Activated naive CD8-positive, alpha-beta T cell (primary cell): ENCODE data around the gene NDST3.
"Not testable (repeated sequence)": the region's sequence is repeated elsewhere in the genome, so short reads cannot be mapped to it uniquely, and the experiment has no call there.

Source experiments
- H3K27ac Mint-ChIP-seq: one replicate; pipeline ENCODE4 v1.8.0; 2021; ENCODE audit warnings: mixed read lengths
- H3K27me3 Mint-ChIP-seq: one replicate; pipeline ENCODE4 v1.8.0; 2021; ENCODE audit warnings: mixed read lengths
- H3K36me3 Mint-ChIP-seq: one replicate; pipeline ENCODE4 v1.8.0; 2021; ENCODE audit warnings: mixed read lengths
- H3K4me1 Mint-ChIP-seq: one replicate; pipeline ENCODE4 v1.8.0; 2021; ENCODE audit warnings: low read depth, mixed read lengths
- H3K4me3 Mint-ChIP-seq: one replicate; pipeline ENCODE4 v1.8.0; 2021; ENCODE audit warnings: mild to moderate bottlenecking, mixed read lengths
- H3K9me3 Mint-ChIP-seq: one replicate; pipeline ENCODE4 v1.8.0; 2021; ENCODE audit warnings: low read depth, mixed read lengths

Gene NDST3

DNA sequence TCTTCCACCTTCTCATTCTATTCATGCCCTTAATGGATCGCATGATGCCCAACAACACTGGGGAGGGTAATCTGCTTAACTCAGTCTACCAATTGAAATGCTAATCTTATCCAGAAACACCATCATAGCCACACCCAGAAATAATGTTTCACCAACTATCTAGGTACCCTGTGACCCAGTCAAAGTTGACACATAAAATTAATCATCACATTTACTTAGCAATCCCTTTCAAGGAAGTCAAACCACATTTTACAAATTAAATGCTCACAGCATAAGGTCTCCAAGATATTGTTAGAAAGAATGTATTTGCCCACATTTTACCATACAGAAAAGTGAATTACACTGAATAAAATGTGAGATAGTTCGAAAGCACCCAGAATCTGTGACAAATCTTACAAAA, 226.0 kb downstream of the NDST3 start:
- H3K36me3 Mint-ChIP-seq, result no peaks in the 10 kb centered on the region
- H3K9me3 Mint-ChIP-seq, result no peaks in the 10 kb centered on the region
- no peak overlapping the region for H3K4me3 Mint-ChIP-seq
- no peak overlapping the region for H3K27ac Mint-ChIP-seq
- no peaks in the 10 kb centered on the region for H3K4me1 Mint-ChIP-seq
- no peaks in the 10 kb centered on the region for H3K27me3 Mint-ChIP-seq

DNA sequence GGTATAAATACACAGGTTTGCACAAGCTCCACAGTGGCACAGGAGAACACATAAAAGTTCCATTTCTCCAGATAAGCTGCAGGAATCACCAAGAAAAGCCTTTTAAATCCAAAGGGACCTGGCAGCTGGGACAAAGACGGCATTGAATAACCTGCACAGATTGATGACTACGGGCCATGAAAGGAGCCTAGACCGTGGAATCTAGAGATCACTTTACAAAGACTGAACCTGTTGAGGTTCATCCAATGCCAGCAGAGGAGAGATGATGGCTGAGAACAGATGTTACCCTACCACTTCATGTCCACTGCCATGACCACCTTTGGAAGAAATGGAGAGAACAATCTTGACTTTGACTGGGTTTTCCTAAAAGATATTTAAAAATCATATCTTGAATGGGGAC, 229.8 kb downstream of the NDST3 start:
- no peaks in the 10 kb centered on the region for H3K36me3 Mint-ChIP-seq
- H3K4me1 Mint-ChIP-seq, result peaks cover 1% of the 10 kb centered on the region
- no peak overlapping the region for H3K27ac Mint-ChIP-seq
- H3K27me3 Mint-ChIP-seq, result no peaks in the 10 kb centered on the region
- H3K4me3 Mint-ChIP-seq, result peak overlapping the region; percentile 77
- H3K9me3 Mint-ChIP-seq, result no peaks in the 10 kb centered on the region

DNA sequence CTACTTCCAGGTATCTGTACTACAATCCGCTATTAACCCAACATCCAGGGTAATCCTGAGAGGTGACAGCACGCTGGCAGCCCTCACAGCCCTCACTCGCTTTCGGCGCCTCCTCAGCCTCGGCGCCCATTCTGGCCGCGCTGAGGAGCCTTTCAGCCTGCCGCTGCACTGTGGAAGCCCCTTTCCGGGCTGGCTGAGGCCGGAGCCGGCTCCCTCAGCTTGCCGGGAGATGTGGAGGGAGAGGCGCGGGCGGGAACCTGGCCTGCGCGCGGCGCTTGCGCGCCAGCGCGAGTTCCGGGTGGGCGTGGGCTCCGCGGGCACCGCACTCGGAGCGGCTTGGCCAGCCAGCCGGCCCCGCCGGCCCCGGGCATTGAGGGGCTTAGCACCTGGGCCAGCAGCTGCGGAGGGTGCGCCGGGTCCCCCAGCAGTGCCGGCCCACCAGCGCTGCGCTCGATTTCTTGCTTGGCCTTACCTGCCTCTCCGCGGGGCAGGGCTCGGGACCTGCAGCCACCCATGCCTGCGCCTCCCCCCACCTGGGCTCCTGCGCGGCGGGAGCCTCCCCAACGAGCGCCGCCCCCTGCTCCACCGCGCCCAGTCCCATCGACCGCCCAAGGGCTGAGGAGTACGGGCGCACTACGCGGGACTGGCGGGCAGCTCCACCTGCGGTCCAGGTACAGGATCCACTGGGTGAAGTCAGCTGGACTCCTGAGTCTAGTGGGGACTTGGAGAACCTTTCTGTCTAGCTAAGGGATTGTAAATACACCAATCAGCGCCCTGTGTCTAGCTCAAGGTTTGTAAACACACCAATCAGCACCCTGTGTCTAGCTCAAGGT, 231.2 kb downstream of the NDST3 start:
- H3K27me3 Mint-ChIP-seq, result no peaks in the 10 kb centered on the region
- peak overlapping the region; percentile 77 for H3K4me3 Mint-ChIP-seq
- no peak overlapping the region for H3K27ac Mint-ChIP-seq
- no peaks in the 10 kb centered on the region for H3K36me3 Mint-ChIP-seq
- H3K4me1 Mint-ChIP-seq, result peaks cover 2% of the 10 kb centered on the region
- H3K9me3 Mint-ChIP-seq, result no peaks in the 10 kb centered on the region

DNA sequence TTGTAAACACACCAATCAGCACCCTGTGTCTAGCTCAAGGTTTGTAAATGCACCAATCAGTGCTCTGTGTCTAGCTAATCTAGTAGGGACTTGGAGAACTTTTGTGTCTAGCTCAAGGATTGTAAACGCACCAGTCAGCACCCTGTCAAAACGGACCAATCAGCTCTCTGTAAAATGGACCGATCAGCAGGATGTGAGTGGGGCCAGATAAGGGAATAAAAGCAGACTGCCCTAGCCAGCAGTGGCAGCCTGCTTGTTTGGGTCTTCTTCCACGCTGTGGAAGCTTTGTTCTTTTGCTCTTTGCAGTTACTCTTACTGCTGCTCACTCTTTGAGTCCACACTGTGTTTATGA, 231.8 kb downstream of the NDST3 start:
- H3K27ac Mint-ChIP-seq, H3K27me3 Mint-ChIP-seq, H3K9me3 Mint-ChIP-seq, H3K36me3 Mint-ChIP-seq, H3K4me1 Mint-ChIP-seq: not testable (repeated sequence)
- H3K4me3 Mint-ChIP-seq, result peak overlapping the region; percentile 47

DNA sequence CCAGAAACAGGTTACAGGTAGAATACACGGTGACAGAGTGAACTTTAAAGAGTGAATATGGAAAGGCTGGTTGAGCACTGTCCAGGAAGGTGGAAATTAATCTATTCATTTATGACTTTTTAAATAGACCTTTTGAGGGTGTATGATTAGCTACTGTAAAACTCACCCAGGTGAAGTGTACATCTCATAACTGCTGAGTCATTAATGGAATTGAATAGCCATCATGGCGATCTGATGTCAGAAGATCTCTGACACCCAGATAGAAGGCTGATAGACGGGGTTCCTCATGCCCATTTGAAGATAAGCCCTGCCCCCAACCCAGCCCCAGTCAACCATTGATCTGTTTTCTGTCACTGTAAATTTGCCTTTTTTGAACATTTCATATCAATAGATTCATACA, 234.5 kb downstream of the NDST3 start:
- Mint-ChIP-seq H3K36me3 (no peaks in the 10 kb centered on the region), H3K27me3 (no peaks in the 10 kb centered on the region), H3K4me1 (peaks cover 3% of the 10 kb centered on the region), H3K9me3 (no peaks in the 10 kb centered on the region), H3K27ac (no peak overlapping the region), H3K4me3 (no peak overlapping the region)

DNA sequence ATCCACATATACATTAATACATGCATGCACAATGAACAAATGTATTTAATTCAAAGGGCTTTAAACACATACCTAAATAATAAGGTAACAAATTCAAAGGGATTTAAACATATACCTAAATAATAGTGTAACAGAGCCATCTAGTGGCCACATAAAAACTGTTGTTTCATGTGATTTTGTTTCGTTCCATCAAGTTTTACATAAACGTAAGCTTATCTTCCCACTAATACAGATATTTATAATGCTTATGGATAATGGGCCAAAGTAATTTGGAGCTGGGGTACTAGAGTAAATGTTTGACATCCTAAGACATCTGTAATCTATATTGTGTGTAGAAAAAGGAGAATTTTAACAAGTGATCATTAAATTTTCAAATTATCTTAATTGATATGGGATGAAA, 236.2 kb downstream of the NDST3 start:
- H3K27ac Mint-ChIP-seq, result no peak overlapping the region
- H3K4me3 Mint-ChIP-seq, result no peak overlapping the region
- no peaks in the 10 kb centered on the region for H3K27me3 Mint-ChIP-seq
- H3K4me1 Mint-ChIP-seq, result peaks cover 3% of the 10 kb centered on the region
- no peaks in the 10 kb centered on the region for H3K36me3 Mint-ChIP-seq
- H3K9me3 Mint-ChIP-seq, result no peaks in the 10 kb centered on the region

DNA sequence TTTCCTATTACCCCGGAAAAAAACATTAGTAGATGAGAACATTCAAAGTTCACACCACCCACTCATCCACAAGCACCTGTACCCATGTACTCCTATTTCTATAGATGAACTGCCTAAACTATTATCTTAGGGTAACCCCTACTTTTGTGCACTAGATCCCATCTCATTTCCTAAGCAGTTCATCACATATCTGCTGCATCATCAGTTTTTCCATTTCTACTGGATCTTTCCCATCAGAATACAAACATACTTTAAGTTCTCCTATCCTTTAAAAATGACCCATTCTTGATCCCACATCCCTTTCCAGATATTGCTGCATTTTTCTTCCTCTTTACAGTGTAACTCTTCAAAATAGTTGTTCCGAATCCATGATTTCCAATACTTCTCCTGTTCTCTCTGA, 237.5 kb downstream of the NDST3 start:
- peaks cover 3% of the 10 kb centered on the region for H3K4me1 Mint-ChIP-seq
- H3K36me3 Mint-ChIP-seq, result no peaks in the 10 kb centered on the region
- no peak overlapping the region for H3K4me3 Mint-ChIP-seq
- no peak overlapping the region for H3K27ac Mint-ChIP-seq
- no peaks in the 10 kb centered on the region for H3K9me3 Mint-ChIP-seq
- H3K27me3 Mint-ChIP-seq, result no peaks in the 10 kb centered on the region

DNA sequence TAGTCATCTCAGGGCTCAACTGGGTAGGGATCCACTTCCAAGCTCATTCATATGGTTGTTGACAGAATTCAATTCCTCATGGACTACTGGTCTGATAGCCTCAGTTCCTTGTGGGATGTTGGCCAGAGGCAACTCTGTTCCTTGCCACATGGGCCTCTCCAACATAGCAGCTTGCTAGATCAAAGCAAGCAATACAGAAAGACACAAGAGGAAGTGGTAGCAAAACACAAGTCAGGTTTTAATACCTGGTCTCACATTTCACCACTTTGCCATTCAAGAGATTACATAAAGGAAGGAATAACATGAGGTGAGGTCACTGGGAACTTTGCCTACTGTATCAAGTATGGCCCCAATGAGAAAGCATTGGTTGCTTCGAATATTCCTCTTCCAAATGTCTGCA, 239.4 kb downstream of the NDST3 start:
- H3K27me3 Mint-ChIP-seq, result no peaks in the 10 kb centered on the region

DNA sequence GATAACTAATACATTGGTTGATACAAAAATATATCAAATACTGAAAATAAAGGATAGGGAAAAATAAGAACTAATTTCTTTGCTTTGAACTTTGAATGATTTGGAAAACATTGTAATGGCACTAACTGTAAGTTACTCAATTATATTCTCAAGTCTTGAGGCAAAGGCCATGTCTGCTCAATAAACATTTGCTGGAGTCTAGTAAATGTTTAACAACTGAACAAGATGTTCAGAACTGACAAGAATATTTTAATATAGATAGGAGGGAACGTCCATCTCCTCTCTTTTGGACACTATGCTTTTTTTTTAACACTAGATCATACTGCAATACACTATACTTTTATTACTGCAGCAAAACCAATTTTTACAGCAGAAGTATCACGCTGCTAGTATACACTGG, 242.3 kb downstream of the NDST3 start:
- Mint-ChIP-seq H3K4me3 (peak overlapping the region; percentile 8), H3K27ac (no peak overlapping the region), H3K9me3 (no peaks in the 10 kb centered on the region)

More for the DNA sequence above, 239.4 kb downstream of the NDST3 start:
- no peak overlapping the region for H3K27ac Mint-ChIP-seq
- H3K9me3 Mint-ChIP-seq, result no peaks in the 10 kb centered on the region
- H3K4me3 Mint-ChIP-seq, result no peak overlapping the region
- H3K4me1 Mint-ChIP-seq, result peaks cover 15% of the 10 kb centered on the region
- peaks cover 1% of the 10 kb centered on the region for H3K36me3 Mint-ChIP-seq

DNA sequence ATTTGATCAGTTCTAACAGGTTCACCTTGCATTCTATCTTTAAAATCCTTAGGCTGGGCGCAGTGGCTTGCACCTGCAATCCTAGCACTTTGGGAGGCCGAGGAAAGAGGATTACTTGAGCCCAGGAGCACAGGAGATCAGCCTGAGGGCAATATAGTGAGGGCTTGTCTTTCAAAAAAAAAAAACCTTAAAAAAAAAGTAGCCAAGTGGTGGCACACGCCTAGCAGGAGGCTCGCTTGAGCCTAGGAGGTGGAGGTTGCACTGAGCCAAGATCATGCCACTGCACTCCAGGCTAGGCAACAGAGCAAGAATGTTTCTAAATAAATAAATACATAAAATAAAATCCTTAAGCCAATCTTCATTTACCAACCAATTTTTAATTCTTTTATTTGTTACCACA, 243.0 kb downstream of the NDST3 start:
- no peak overlapping the region for H3K4me3 Mint-ChIP-seq
- H3K4me1 Mint-ChIP-seq, result peaks cover 32% of the 10 kb centered on the region
- H3K27ac Mint-ChIP-seq, result peak overlapping the region; percentile 36

More for the DNA sequence above, 242.3 kb downstream of the NDST3 start:
- Mint-ChIP-seq H3K4me1 (peaks cover 25% of the 10 kb centered on the region), H3K36me3 (peaks cover 21% of the 10 kb centered on the region), H3K27me3 (no peaks in the 10 kb centered on the region)

DNA sequence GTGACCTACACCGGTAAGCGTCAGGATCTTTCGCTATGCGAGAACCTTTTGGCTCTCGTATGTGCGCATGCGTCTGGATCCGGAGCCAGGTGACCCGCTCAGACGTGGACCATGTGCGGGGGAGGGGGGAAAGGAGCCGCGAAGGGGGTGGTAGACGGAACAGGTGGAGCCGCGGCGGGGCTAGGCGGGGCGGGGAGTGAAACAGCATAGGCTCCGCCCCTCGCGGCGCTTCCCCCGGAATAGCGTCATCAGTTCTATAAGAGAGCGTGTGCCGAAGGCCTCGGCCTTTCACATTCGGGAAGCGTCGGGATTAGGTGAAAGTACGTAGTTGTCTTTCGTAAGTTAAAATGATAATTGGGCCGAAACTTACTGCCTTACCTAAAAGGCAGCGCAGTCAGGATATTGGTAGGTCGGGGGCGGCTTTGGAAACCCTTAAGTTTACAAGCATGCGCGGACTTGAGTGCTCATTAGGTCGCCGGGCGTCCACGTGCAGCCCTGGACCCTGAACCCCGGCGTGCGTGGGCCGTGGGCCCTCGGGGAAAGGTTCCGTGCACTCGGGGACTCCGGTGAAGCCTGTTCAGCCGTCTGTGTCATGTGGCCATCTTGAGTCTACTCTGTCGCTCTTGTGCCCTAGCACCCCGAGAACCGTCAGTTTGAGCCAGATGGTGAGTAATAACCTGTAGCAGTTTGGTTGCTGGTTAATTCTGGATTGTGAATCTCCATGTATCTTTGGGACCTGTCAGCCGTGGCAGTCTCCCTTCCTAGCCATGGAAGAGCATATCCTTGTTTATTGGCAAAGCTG, 244.4 kb downstream of the NDST3 start:
- Mint-ChIP-seq H3K27me3 (no peaks in the 10 kb centered on the region), H3K4me3 (peak overlapping the region; percentile 96), H3K4me1 (peaks cover 41% of the 10 kb centered on the region), H3K27ac (peak overlapping the region; percentile 97), H3K36me3 (peaks cover 21% of the 10 kb centered on the region), H3K9me3 (no peaks in the 10 kb centered on the region)

More for the DNA sequence above, 243.0 kb downstream of the NDST3 start:
- Mint-ChIP-seq H3K9me3 (no peaks in the 10 kb centered on the region), H3K36me3 (peaks cover 21% of the 10 kb centered on the region), H3K27me3 (no peaks in the 10 kb centered on the region)

DNA sequence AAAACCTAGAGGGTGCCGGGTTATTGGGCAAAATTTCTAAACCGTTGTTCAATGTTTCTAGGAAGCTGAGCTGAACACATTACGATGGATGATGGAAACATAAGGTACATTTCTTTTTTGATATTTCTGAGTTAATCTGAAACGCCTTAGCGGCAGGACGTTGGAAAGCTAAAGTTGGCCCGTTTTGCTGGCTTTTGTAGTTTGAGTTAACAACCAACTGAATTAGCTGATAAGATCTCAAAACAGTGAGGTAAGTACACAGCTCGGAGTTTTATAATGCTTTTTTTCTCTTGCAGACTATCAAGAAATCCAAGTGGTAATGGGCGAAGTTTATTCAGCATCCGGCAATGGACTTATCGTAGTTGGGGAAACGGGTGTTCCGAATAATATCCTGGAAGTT, 245.0 kb downstream of the NDST3 start:
- H3K27me3 Mint-ChIP-seq, result no peaks in the 10 kb centered on the region
- peaks cover 21% of the 10 kb centered on the region for H3K36me3 Mint-ChIP-seq
- H3K27ac Mint-ChIP-seq, result peak overlapping the region; percentile 97
- H3K9me3 Mint-ChIP-seq, result no peaks in the 10 kb centered on the region
- peaks cover 41% of the 10 kb centered on the region for H3K4me1 Mint-ChIP-seq
- peak overlapping the region; percentile 96 for H3K4me3 Mint-ChIP-seq

DNA sequence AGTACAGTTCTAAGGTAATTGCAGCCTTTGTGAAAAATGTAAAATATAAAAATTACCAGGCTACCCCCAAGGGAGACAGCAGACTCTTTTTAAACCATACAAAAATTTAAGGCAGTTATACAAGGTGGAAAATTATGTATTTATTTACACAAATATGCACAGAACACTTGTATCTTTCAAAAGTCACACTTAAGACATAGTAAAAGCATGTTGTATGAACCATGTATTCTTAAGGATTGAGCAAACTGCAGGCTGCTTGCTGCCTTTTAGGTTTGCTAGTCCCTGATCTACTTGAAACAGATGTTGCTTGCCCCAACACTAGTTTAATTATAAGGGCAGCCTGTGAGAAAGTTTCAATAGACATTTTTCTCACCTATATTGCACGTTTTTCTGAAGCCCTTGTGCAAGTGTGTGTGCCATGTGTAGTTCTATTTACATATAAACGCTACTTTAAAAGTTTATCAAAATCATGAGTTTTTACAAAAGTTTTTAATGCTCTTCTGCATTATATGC, 245.7 kb downstream of the NDST3 start:
- peak overlapping the region; percentile 97 for H3K27ac Mint-ChIP-seq
- peaks cover 44% of the 10 kb centered on the region for H3K4me1 Mint-ChIP-seq
- no peaks in the 10 kb centered on the region for H3K27me3 Mint-ChIP-seq
- H3K36me3 Mint-ChIP-seq, result peaks cover 21% of the 10 kb centered on the region
- H3K4me3 Mint-ChIP-seq, result peak overlapping the region; percentile 96
- no peaks in the 10 kb centered on the region for H3K9me3 Mint-ChIP-seq

DNA sequence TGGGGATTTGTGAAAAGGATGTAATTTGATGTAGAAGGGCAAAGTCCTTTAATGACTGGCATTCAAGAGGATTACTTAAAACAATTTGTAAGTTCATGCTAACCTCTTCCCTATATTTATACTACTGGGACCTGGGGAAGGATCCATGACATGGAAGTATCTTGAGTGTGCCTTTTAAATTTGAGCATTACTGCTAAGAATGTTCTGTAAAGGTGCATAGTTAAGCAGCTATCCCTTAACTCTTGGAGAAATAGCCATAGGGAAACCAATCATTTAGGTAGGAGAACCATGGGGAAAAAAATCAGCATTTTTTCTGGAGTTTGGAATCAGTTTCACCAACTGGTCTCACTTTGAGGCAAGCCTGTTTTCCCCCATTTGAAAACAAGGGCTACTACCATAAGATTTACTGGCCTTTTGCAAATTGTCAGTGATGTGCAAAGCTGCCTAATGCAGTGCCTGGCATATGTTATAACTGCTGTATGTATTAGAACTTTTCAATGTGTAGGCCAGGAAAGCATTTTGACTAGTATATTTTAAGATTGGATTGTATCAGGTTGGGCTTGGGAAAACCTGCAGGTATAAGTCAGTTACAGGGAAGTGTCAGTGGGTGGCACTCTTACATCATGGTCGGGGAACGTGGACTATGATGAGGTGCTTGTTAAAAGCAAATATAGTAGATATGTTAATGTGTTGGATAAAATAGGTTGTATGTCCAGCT, 246.4 kb downstream of the NDST3 start:
- H3K4me1 Mint-ChIP-seq, result peaks cover 44% of the 10 kb centered on the region
- H3K27ac Mint-ChIP-seq, result peak overlapping the region; percentile 97
- H3K9me3 Mint-ChIP-seq, result no peaks in the 10 kb centered on the region
- H3K36me3 Mint-ChIP-seq, result peaks cover 21% of the 10 kb centered on the region
- H3K4me3 Mint-ChIP-seq, result peak overlapping the region; percentile 96
- H3K27me3 Mint-ChIP-seq, result no peaks in the 10 kb centered on the region
